DND-41 (cell line): Measurements from ENCODE around the gene CREB1.

Source experiments
- CTCF ChIP-seq: IDR thresholded peaks from 2 replicates; pipeline ENCODE4 v1.5.1; 2012; ENCODE audit warnings: borderline replicate concordance, low read length, moderate library complexity, mild to moderate bottlenecking; ENCODE audit not compliant: poor library complexity, severe bottlenecking; ENCODE audit errors: extremely low read depth
- EZH2 ChIP-seq: IDR thresholded peaks from 3 replicates; pipeline ENCODE4 v1.6.1; 2012; ENCODE audit warnings: borderline replicate concordance, low read depth, mild to moderate bottlenecking, moderate library complexity, low read length, inconsistent platforms; ENCODE audit not compliant: severe bottlenecking

GRCh38 chr2:207561386-207562080 lies 31.8 kb downstream of the CREB1 start:
- TF ChIP-seq CTCF: no peak
- no peak for TF ChIP-seq EZH2
